T1000 (cell line): ENCODE data around the gene RNF31.

ENCODE experiments used
- DNase-seq: peaks from one replicate; lab custom pipeline; 2025; ENCODE audit warnings: mixed read lengths; lab: John Stamatoyannopoulos, UW

RNF31 gene

GRCh38 chr14:24137529-24138395, 9.5 kb upstream of the RNF31 start:
- no peak for DNase-seq

GRCh38 chr14:24138396-24139271, 8.7 kb upstream of the RNF31 start:
- DNase-seq = no peak

GRCh38 chr14:24139272-24139934, 7.9 kb upstream of the RNF31 start:
- DNase-seq = no peak

- peak; percentile 97 for DNase-seq
These were observed 6.0 kb upstream of the RNF31 start, which contains the start of gene EMC9 for GRCh38 chr14:24141097-24141880. EMC9 (minus strand) TSS chr14:24141591; CDS start chr14:24141304, 287 bp downstream.

- DNase-seq = no peak
These were observed 3.8 kb upstream of the RNF31 start for GRCh38 chr14:24143511-24143910.

GRCh38 chr14:24144451-24144850, 2.8 kb upstream of the RNF31 start:
- no peak for DNase-seq

GRCh38 chr14:24145219-24145618, 2.1 kb upstream of the RNF31 start:
- no peak for DNase-seq

- no peak for DNase-seq
These were observed 1.4 kb upstream of the RNF31 start for GRCh38 chr14:24145690-24146452.

GRCh38 chr14:24146453-24146977, 783 bp upstream of the RNF31 start, which contains the start of gene PSME2:
PSME2 (minus strand) TSS chr14:24146610; CDS start chr14:24146581, 29 bp downstream.
- DNase-seq = peak; percentile 92

- no peak for DNase-seq
These were observed 597 bp downstream of the RNF31 start for GRCh38 chr14:24147761-24148428.

- no peak for DNase-seq
These were observed 2.1 kb downstream of the RNF31 start for GRCh38 chr14:24149302-24149969.

- no peak for DNase-seq
These were observed 2.8 kb downstream of the RNF31 start for GRCh38 chr14:24150061-24150460.

GRCh38 chr14:24150567-24150966, 3.3 kb downstream of the RNF31 start:
- no peak for DNase-seq

- DNase-seq = no peak
These were observed 3.7 kb downstream of the RNF31 start for GRCh38 chr14:24150993-24151392.

- DNase-seq = no peak
These were observed 4.2 kb downstream of the RNF31 start for GRCh38 chr14:24151404-24152080.

- no peak for DNase-seq
These were observed 7.8 kb downstream of the RNF31 start for GRCh38 chr14:24155100-24155499.

GRCh38 chr14:24156840-24157239, 9.5 kb downstream of the RNF31 start:
- DNase-seq = no peak

GRCh38 chr14:24157331-24157730, 10.0 kb downstream of the RNF31 start:
- no peak for DNase-seq
